SK-N-MC (cell line): Measurements from ENCODE around the gene HDAC4.

ENCODE experiments used
- DNase-seq: peaks from one replicate; pipeline ENCODE4 v3.0.0-alpha.2; 2011; ENCODE audit warnings: low read depth, low spot score
- H3K27ac ChIP-seq: fragments of 200-600 bp; sonication (generic); 2 replicates; pipeline ENCODE4 v1.5.1; 2016; ENCODE audit warnings: mixed run types
- H3K36me3 ChIP-seq: fragments of 200-600 bp; sonication (generic); 2 replicates; pipeline ENCODE4 v1.6.1; 2017; ENCODE audit warnings: antibody characterized with exemption, low read length, mixed read lengths; ENCODE audit not compliant: insufficient read depth
- H3K4me3 ChIP-seq: fragments of 200-600 bp; sonication (generic); 2 replicates; pipeline ENCODE4 v1.5.1; 2016
- H3K9ac ChIP-seq: fragments of 200-600 bp; sonication (generic); 2 replicates; pipeline ENCODE4 v1.8.0; 2017; ENCODE audit warnings: mixed run types, mixed read lengths; ENCODE audit not compliant: insufficient read length
- H3K9me3 ChIP-seq: fragments of 200-600 bp; sonication (generic); 2 replicates; pipeline ENCODE4 v1.6.1; 2017; ENCODE audit warnings: low read depth, mild to moderate bottlenecking, antibody characterized with exemption, low read length, moderate library complexity, mixed read lengths
- EZH2 ChIP-seq: fragments of 200-600 bp; sonication (generic); IDR thresholded peaks from one replicate; pipeline ENCODE4 v1.6.1; 2017; ENCODE audit warnings: antibody characterized with exemption
- FOXP2 ChIP-seq: optimal IDR thresholded peaks from 2 replicates; pipeline ENCODE3; 2011; ENCODE audit warnings: mild to moderate bottlenecking, moderate library complexity; ENCODE audit not compliant: insufficient read depth; ENCODE audit errors: extremely low read length, control extremely low read depth
- POLR2AphosphoS5 ChIP-seq: IDR thresholded peaks from 2 replicates; pipeline ENCODE4 v1.6.1; 2012; ENCODE audit warnings: mild to moderate bottlenecking, low read depth, low read length, borderline replicate concordance

Gene HDAC4

GRCh38 chr2:239014458-239015217 lies 386.2 kb downstream of the HDAC4 start:
- H3K27ac ChIP-seq, result no peak overlapping the region
- H3K9ac ChIP-seq, result no peak overlapping the region
- H3K36me3 ChIP-seq, result no peaks in the 10 kb centered on the region
- no peaks in the 10 kb centered on the region for H3K9me3 ChIP-seq
- TF ChIP-seq POLR2AphosphoS5 (no peak), FOXP2 (no peak), EZH2 (no peak)
- no peak overlapping the region for H3K4me3 ChIP-seq
- DNase-seq, result no peak

GRCh38 chr2:239013678-239013976 lies 387.2 kb downstream of the HDAC4 start:
- Histone ChIP-seq H3K9me3 (no peaks in the 10 kb centered on the region), H3K27ac (no peak overlapping the region), H3K4me3 (no peak overlapping the region), H3K9ac (no peak overlapping the region), H3K36me3 (no peaks in the 10 kb centered on the region)
- TF ChIP-seq POLR2AphosphoS5, result no peak
- no peak for TF ChIP-seq EZH2
- no peak for TF ChIP-seq FOXP2
- DNase-seq, result no peak

GRCh38 chr2:239012936-239013677 lies 387.7 kb downstream of the HDAC4 start:
- Histone ChIP-seq H3K27ac (no peak overlapping the region), H3K4me3 (no peak overlapping the region), H3K9ac (no peak overlapping the region), H3K36me3 (no peaks in the 10 kb centered on the region), H3K9me3 (no peaks in the 10 kb centered on the region)
- DNase-seq, result no peak
- TF ChIP-seq POLR2AphosphoS5, result no peak
- TF ChIP-seq FOXP2, result no peak
- TF ChIP-seq EZH2, result no peak

- Histone ChIP-seq H3K9me3 (no peaks in the 10 kb centered on the region), H3K4me3 (no peak overlapping the region), H3K27ac (no peak overlapping the region), H3K9ac (no peak overlapping the region), H3K36me3 (no peaks in the 10 kb centered on the region)
- TF ChIP-seq POLR2AphosphoS5, result no peak
- TF ChIP-seq FOXP2, result no peak
- TF ChIP-seq EZH2, result no peak
- DNase-seq, result no peak
Measured at GRCh38 chr2:239012228-239012627, 388.6 kb downstream of the HDAC4 start.

GRCh38 chr2:239009589-239009961 lies 391.2 kb downstream of the HDAC4 start:
- no peak overlapping the region for H3K27ac ChIP-seq
- DNase-seq, result no peak
- no peaks in the 10 kb centered on the region for H3K9me3 ChIP-seq
- H3K36me3 ChIP-seq, result no peaks in the 10 kb centered on the region
- H3K4me3 ChIP-seq, result no peak overlapping the region
- TF ChIP-seq POLR2AphosphoS5 (no peak), EZH2 (no peak), FOXP2 (no peak)
- no peak overlapping the region for H3K9ac ChIP-seq

- H3K9ac ChIP-seq, result no peak overlapping the region
- no peaks in the 10 kb centered on the region for H3K36me3 ChIP-seq
- TF ChIP-seq EZH2 (no peak), POLR2AphosphoS5 (no peak), FOXP2 (no peak)
- no peak overlapping the region for H3K4me3 ChIP-seq
- no peak overlapping the region for H3K27ac ChIP-seq
- DNase-seq, result no peak
- H3K9me3 ChIP-seq, result no peaks in the 10 kb centered on the region
Measured at GRCh38 chr2:239008677-239009588, 391.9 kb downstream of the HDAC4 start.

GRCh38 chr2:239008004-239008403 lies 392.8 kb downstream of the HDAC4 start:
- Histone ChIP-seq H3K27ac (no peak overlapping the region), H3K36me3 (no peaks in the 10 kb centered on the region), H3K9me3 (no peaks in the 10 kb centered on the region), H3K9ac (no peak overlapping the region), H3K4me3 (no peak overlapping the region)
- no peak for DNase-seq
- TF ChIP-seq POLR2AphosphoS5 (no peak), EZH2 (no peak), FOXP2 (no peak)
